Hepatocyte (in vitro differentiated cells): ENCODE data around the gene CUX1. TPM values are rescaled to one million over a fixed set of nuclear protein-coding genes. Genes with fewer than 3 reads are reported as not detected.
A peak's percentile ranks its signal among the peaks of the same experiment; 100 is the strongest.

Experiments
- DNase-seq: peaks from one replicate; pipeline ENCODE4 v3.0.0-alpha.2; 2016; ENCODE audit warnings: low spot score
- H2AFZ ChIP-seq: fragments of 200-600 bp; sonication (generic); 2 replicates; pipeline ENCODE4 v1.6.0; 2016; ENCODE audit warnings: antibody characterized with exemption, mild to moderate bottlenecking
- H3K27ac ChIP-seq: fragments of 200-600 bp; sonication (generic); 2 replicates; pipeline ENCODE4 v1.5.1; 2016; ENCODE audit warnings: mild to moderate bottlenecking
- H3K27me3 ChIP-seq: fragments of 200-600 bp; sonication (generic); 2 replicates; pipeline ENCODE4 v1.6.1; 2016
- H3K36me3 ChIP-seq: fragments of 200-600 bp; sonication (generic); replicated peaks from 2 replicates; pipeline ENCODE4 v1.5.1; 2016; ENCODE audit warnings: low read depth; ENCODE audit not compliant: insufficient read depth
- H3K4me1 ChIP-seq: fragments of 200-600 bp; sonication (generic); 2 replicates; pipeline ENCODE4 v1.5.1; 2016; ENCODE audit warnings: mild to moderate bottlenecking, moderate library complexity; ENCODE audit not compliant: insufficient read depth
- H3K4me2 ChIP-seq: fragments of 200-600 bp; sonication (generic); 2 replicates; pipeline ENCODE4 v1.6.0; 2016
- H3K4me3 ChIP-seq: fragments of 200-600 bp; sonication (generic); 2 replicates; pipeline ENCODE4 v1.5.1; 2016; ENCODE audit warnings: mild to moderate bottlenecking
- H3K79me2 ChIP-seq: fragments of 200-600 bp; sonication (generic); 2 replicates; pipeline ENCODE4 v1.6.0; 2017; ENCODE audit warnings: mild to moderate bottlenecking
- H3K9me2 ChIP-seq: fragments of 200-600 bp; sonication (generic); replicated peaks from 2 replicates; pipeline ENCODE4 v1.6.0; 2017; ENCODE audit warnings: mild to moderate bottlenecking; ENCODE audit not compliant: insufficient read depth
- H3K9me3 ChIP-seq: fragments of 200-600 bp; sonication (generic); 2 replicates; pipeline ENCODE4 v1.5.1; 2016; ENCODE audit warnings: low read depth, mild to moderate bottlenecking
- H4K20me1 ChIP-seq: fragments of 200-600 bp; sonication (generic); 2 replicates; pipeline ENCODE4 v1.6.0; 2016; ENCODE audit warnings: mild to moderate bottlenecking; ENCODE audit not compliant: insufficient read depth, poor library complexity, severe bottlenecking
- EZH2 ChIP-seq: fragments of 200-600 bp; sonication (generic); IDR thresholded peaks from 2 replicates; pipeline ENCODE4 v1.6.1; 2016; ENCODE audit warnings: antibody characterized with exemption, mild to moderate bottlenecking, borderline replicate concordance
- EZH2phosphoT487 ChIP-seq: fragments of 200-600 bp; sonication (generic); IDR thresholded peaks from one replicate; pipeline ENCODE4 v1.6.1; 2018; ENCODE audit warnings: antibody characterized with exemption, mild to moderate bottlenecking, low read depth, moderate library complexity; ENCODE audit not compliant: unreplicated experiment, severe bottlenecking
- WGBS: methylation state at CpG from one replicate; pipeline ENCODE4 v1.1.6; 2016; ENCODE audit warnings: low lambda C conversion rate; ENCODE audit errors: missing lambda C conversion rate; 5-methylcytosine and 5-hydroxymethylcytosine counted together
- polyA plus RNA-seq: library from polyadenylated mRNA; unstranded; fragments of >200 nt; fragmentation: Nextera tagmentation; extraction: Ambion mirVana; gene quantifications from 2 replicates; pipeline ENCODE4 v1.2.1, GENCODE V29; 2016
- total RNA-seq: library from RNA; depleted of rRNA; stranded (reverse); fragments of >200 nt; gene quantifications from 2 replicates; pipeline ENCODE4 v1.2.3, GENCODE V29; 2014
- TF ChIP-seq, protein P1 (sequence below): fragments of 200-600 bp; sonication (generic); IDR thresholded peaks from 2 replicates; pipeline ENCODE4 v1.5.1; 2016; ENCODE audit warnings: antibody characterized with exemption, mild to moderate bottlenecking; ENCODE audit not compliant: poor library complexity

Gene CUX1
- total and polyA plus RNA-seq, 2 experiments from 2014 or later = 60.1 to 76.8 TPM

DNA sequence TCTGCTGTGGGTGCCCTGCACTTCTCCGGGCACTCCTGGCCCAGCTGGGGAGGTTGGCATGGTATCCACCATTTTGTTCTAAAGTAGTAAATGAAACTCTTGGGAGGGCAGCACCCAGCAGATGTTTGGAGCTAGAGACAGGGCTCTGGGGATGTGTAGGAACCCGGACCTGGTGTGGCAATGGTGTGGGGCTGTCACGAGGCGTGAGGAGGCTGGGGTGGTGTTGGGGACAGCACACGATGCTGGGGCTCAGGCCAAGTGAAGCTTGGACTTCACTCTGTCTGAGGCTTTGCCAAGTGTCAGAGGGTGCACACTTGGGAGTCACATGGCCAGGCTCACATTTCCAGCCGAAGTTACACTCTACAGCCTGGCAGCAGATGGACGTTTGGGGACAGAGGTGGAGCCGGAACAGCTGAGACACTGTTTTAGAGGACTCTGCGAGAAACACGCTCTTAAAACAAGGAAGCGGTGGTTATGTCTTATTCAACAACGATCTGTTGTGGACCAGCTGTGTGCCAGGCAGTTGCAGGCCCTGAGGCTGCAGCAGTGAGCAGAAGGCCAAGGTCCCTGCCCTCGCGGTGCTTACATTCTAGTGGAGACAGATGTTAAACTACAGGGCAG, 118.2 kb downstream of the CUX1 start:
- WGBS = 83% methylated on average over 14 of the region's 14 CpGs
- DNase-seq = no peak
- no peak for TF ChIP-seq EZH2phosphoT487
- TF ChIP-seq, protein P1, sequence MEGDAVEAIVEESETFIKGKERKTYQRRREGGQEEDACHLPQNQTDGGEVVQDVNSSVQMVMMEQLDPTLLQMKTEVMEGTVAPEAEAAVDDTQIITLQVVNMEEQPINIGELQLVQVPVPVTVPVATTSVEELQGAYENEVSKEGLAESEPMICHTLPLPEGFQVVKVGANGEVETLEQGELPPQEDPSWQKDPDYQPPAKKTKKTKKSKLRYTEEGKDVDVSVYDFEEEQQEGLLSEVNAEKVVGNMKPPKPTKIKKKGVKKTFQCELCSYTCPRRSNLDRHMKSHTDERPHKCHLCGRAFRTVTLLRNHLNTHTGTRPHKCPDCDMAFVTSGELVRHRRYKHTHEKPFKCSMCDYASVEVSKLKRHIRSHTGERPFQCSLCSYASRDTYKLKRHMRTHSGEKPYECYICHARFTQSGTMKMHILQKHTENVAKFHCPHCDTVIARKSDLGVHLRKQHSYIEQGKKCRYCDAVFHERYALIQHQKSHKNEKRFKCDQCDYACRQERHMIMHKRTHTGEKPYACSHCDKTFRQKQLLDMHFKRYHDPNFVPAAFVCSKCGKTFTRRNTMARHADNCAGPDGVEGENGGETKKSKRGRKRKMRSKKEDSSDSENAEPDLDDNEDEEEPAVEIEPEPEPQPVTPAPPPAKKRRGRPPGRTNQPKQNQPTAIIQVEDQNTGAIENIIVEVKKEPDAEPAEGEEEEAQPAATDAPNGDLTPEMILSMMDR = no peak
- no peak for TF ChIP-seq EZH2
- Histone ChIP-seq H3K9me2 (no peaks in the 10 kb centered on the region), H3K79me2 (peaks cover 90% of the 10 kb centered on the region), H3K27me3 (no peaks in the 10 kb centered on the region), H3K36me3 (no peaks in the 10 kb centered on the region), H3K4me3 (no peak overlapping the region), H3K4me2 (peak overlapping the region; percentile 68), H3K9me3 (no peaks in the 10 kb centered on the region), H4K20me1 (no peaks in the 10 kb centered on the region), H2AFZ (no peak overlapping the region), H3K4me1 (peaks cover 44% of the 10 kb centered on the region), H3K27ac (peak overlapping the region; percentile 92)

DNA sequence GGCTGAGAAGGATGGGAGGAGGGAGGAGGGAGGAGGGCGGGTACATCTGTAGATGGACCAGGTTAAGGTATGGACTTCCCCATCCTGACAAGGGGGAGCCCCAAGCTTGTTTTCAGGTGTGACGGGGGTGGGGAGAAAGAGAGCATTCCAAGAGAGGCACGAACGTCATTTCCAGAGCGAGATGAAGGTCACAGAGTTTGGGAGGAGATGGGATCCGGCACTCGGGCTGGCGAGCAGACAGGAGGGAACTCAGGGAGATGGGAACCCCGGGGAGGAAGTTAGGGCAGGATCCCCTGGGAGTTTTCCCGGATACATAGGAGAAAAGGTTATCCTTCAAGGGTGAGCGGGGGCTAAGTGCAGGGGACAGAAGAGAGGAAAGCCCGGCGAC, 118.8 kb downstream of the CUX1 start:
- Histone ChIP-seq H2AFZ (no peak overlapping the region), H4K20me1 (no peaks in the 10 kb centered on the region), H3K79me2 (peaks cover 86% of the 10 kb centered on the region), H3K27me3 (no peaks in the 10 kb centered on the region), H3K27ac (peak overlapping the region; percentile 92), H3K9me3 (no peaks in the 10 kb centered on the region), H3K4me3 (no peak overlapping the region), H3K4me1 (peaks cover 50% of the 10 kb centered on the region), H3K36me3 (no peaks in the 10 kb centered on the region), H3K4me2 (peak overlapping the region; percentile 68), H3K9me2 (no peaks in the 10 kb centered on the region)
- no peak for DNase-seq
- WGBS = 45% methylated on average over 13 of the region's 13 CpGs
- no peak for TF ChIP-seq EZH2
- no peak for TF ChIP-seq EZH2phosphoT487
- TF ChIP-seq, protein P1 = no peak

GRCh38 chr7:101936611-101937231, 119.3 kb downstream of the CUX1 start:
- TF ChIP-seq EZH2phosphoT487 (no peak), EZH2 (no peak)
- TF ChIP-seq, protein P1 = no peak
- DNase-seq = peak; percentile 77
- no peaks in the 10 kb centered on the region for H3K9me3 ChIP-seq
- H3K79me2 ChIP-seq = peaks cover 81% of the 10 kb centered on the region
- H3K4me2 ChIP-seq = peak overlapping the region; percentile 68
- 29% methylated on average over 14 of the region's 19 CpGs for WGBS
- no peaks in the 10 kb centered on the region for H4K20me1 ChIP-seq
- H3K9me2 ChIP-seq = no peaks in the 10 kb centered on the region
- H3K4me1 ChIP-seq = peaks cover 55% of the 10 kb centered on the region
- H3K27ac ChIP-seq = peak overlapping the region; percentile 92
- no peaks in the 10 kb centered on the region for H3K36me3 ChIP-seq
- H3K4me3 ChIP-seq = no peak overlapping the region
- H3K27me3 ChIP-seq = no peaks in the 10 kb centered on the region
- H2AFZ ChIP-seq = no peak overlapping the region
